Measurements from ENCODE around the gene ZNF829. TPM values are rescaled to one million over a fixed set of nuclear protein-coding genes. Genes with fewer than 3 reads are reported as not detected.

ZNF829 gene
- total RNA-seq, 2 donors from 2014 or later = 0.66 to 1.6 TPM

- H3K4me3 ChIP-seq = no peak overlapping the region
- no peak overlapping the region for H3K27ac ChIP-seq
- intact Hi-C loops (cut with DNase I) = no loop called here
- H3K9me3 ChIP-seq = peaks cover 0 to 7% (median 0%) of the 10 kb centered on the region in 3 donors
- ATAC-seq (no peak), DNase-seq (no peak)
- H3K4me1 ChIP-seq = no peaks in the 10 kb centered on the region
- peaks cover 18 to 20% of the 10 kb centered on the region in 2 donors for H3K36me3 ChIP-seq (replicated peaks in 1 of 2; ENCODE audit: insufficient read depth in 1 of 2, low read depth in 2 of 2)
- no peak for TF ChIP-seq CTCF (IDR thresholded peaks at IDR 0.05)
- no peak for TF ChIP-seq POLR2A (IDR thresholded peaks at IDR 0.05)
- no peaks in the 10 kb centered on the region for H3K27me3 ChIP-seq
Measured at GRCh38 chr19:36939153-36939552, 23.1 kb upstream of the ZNF829 start.

- intact Hi-C loops (cut with DNase I) = no loop called here
- no peak overlapping the region for H3K4me3 ChIP-seq
- H3K27me3 ChIP-seq = no peaks in the 10 kb centered on the region
- no peaks in the 10 kb centered on the region for H3K9me3 ChIP-seq
- no peak for DNase-seq
- H3K36me3 ChIP-seq (replicated peaks in 1 of 2; ENCODE audit: insufficient read depth in 1 of 2, low read depth in 2 of 2) = peaks cover 0 to under 1% of the 10 kb centered on the region in 2 donors
- TF ChIP-seq CTCF (IDR thresholded peaks at IDR 0.05) (no peak), POLR2A (IDR thresholded peaks at IDR 0.05) (no peak)
- 89 to 94% methylated on average over 2 of the region's 2 CpGs for WGBS, 2 donors
- no peak overlapping the region for H3K27ac ChIP-seq
- ATAC-seq = no peak
- no peaks in the 10 kb centered on the region for H3K4me1 ChIP-seq
Measured at GRCh38 chr19:36931684-36932083, 15.6 kb upstream of the ZNF829 start.

- Histone ChIP-seq H3K9me3 (no peaks in the 10 kb centered on the region), H3K36me3 (replicated peaks in 1 of 2; ENCODE audit: insufficient read depth in 1 of 2, low read depth in 2 of 2) (peaks cover 0 to 1% of the 10 kb centered on the region in 2 donors), H3K27ac (no peak overlapping the region), H3K4me3 (no peak overlapping the region), H3K4me1 (peaks cover 16% of the 10 kb centered on the region), H3K27me3 (no peaks in the 10 kb centered on the region)
- whole genome bisulfite sequencing, 2 donors = 93 to 94% methylated on average over 9 of the region's 9 CpGs
- TF ChIP-seq POLR2A (IDR thresholded peaks at IDR 0.05) (no peak), CTCF (IDR thresholded peaks at IDR 0.05) (no peak)
- ATAC-seq = no peak
- DNase-seq = no peak
- intact Hi-C loops (cut with DNase I) = no loop called here
Measured at GRCh38 chr19:36918090-36918489, 2.0 kb upstream of the ZNF829 start.

- DNase-seq (no peak), ATAC-seq (no peak)
- Histone ChIP-seq H3K27ac (peak overlapping the region in 2 of 4 donors; percentile 88 to 93), H3K27me3 (no peaks in the 10 kb centered on the region), H3K4me1 (peaks cover 16% of the 10 kb centered on the region), H3K9me3 (no peaks in the 10 kb centered on the region), H3K4me3 (peak overlapping the region in 1 of 2 donors; percentile 95), H3K36me3 (replicated peaks in 1 of 2; ENCODE audit: insufficient read depth in 1 of 2, low read depth in 2 of 2) (peaks cover 0 to 1% of the 10 kb centered on the region in 2 donors)
- intact Hi-C loops (cut with DNase I) = no loop called here
- TF ChIP-seq CTCF (IDR thresholded peaks at IDR 0.05) (no peak), POLR2A (IDR thresholded peaks at IDR 0.05) (no peak)
- 29 to 51% methylated on average over 7 of the region's 7 CpGs for WGBS, 2 donors
Measured at GRCh38 chr19:36916991-36917390, 900 bp upstream of the ZNF829 start.

- Histone ChIP-seq H3K4me3 (no peak overlapping the region), H3K27ac (no peak overlapping the region), H3K4me1 (no peaks in the 10 kb centered on the region), H3K36me3 (replicated peaks in 1 of 2; ENCODE audit: insufficient read depth in 1 of 2, low read depth in 2 of 2) (peaks cover 8 to 23% of the 10 kb centered on the region in 2 donors), H3K27me3 (no peaks in the 10 kb centered on the region), H3K9me3 (peaks cover 0 to 59% (median 4%) of the 10 kb centered on the region in 3 donors)
- DNase-seq = no peak
- TF ChIP-seq POLR2A (IDR thresholded peaks at IDR 0.05) = no peak
- no peak for TF ChIP-seq CTCF (IDR thresholded peaks at IDR 0.05)
- WGBS, 2 donors = 96 to 97% methylated on average over 4 of the region's 4 CpGs
- ATAC-seq = no peak
- intact Hi-C loops (cut with DNase I) = no loop called here
Measured at GRCh38 chr19:36898422-36898821, 17.7 kb downstream of the ZNF829 start.
